ENCODE data around the gene C17orf114.

DNA sequence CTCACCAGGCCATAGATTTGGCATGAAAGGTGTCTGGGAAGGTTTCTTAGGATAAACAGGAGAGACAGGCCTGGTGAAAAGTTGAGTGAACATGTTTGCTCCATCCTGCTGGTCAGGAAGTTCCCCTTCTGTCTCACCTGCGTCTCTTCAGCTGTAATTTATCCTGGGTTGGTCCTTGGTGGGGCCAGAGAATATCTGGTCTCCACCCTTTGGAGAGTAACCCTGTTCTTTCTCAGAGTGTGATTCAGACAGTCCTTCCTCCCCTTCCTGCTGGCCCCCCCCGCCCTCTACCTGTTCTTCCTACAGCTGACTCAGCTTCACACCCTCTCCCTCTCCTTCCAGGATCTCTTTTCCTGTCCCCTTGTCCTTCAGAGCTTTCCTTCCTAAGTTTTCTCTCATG lies 48.1 kb upstream of the C17orf114 start:
- TF ChIP-seq, protein P1, sequence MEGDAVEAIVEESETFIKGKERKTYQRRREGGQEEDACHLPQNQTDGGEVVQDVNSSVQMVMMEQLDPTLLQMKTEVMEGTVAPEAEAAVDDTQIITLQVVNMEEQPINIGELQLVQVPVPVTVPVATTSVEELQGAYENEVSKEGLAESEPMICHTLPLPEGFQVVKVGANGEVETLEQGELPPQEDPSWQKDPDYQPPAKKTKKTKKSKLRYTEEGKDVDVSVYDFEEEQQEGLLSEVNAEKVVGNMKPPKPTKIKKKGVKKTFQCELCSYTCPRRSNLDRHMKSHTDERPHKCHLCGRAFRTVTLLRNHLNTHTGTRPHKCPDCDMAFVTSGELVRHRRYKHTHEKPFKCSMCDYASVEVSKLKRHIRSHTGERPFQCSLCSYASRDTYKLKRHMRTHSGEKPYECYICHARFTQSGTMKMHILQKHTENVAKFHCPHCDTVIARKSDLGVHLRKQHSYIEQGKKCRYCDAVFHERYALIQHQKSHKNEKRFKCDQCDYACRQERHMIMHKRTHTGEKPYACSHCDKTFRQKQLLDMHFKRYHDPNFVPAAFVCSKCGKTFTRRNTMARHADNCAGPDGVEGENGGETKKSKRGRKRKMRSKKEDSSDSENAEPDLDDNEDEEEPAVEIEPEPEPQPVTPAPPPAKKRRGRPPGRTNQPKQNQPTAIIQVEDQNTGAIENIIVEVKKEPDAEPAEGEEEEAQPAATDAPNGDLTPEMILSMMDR (IDR thresholded peaks at IDR 0.05), result no peak
- TF ChIP-seq POLR2AphosphoS5 (IDR thresholded peaks at IDR 0.05) (no peak), POLR2A (IDR thresholded peaks at IDR 0.05) (no peak), EP300 (IDR thresholded peaks at IDR 0.05) (no peak)

All from suprapubic skin (tissue), 4 donors.